Small intestine (tissue), 7 donors: ENCODE measurements around the gene UACA. TPM values are rescaled to one million over a fixed set of nuclear protein-coding genes. Genes with fewer than 3 reads are reported as not detected.

Source experiments
- DNase-seq, 2 donors: peaks; one replicate each; pipeline versions ENCODE4 v3.0.0 to v3.0.0-alpha.2; 2013
- FAIRE-seq: peaks from 2 replicates; lab custom pipeline; 2012; peaks lifted over from hg19 to GRCh38; lab: Jason Lieb, UNC
- H3K27ac ChIP-seq, 3 donors: one replicate each; pipeline ENCODE4 v1.5.1; 2013; ENCODE audit warnings: low read length in 2 of 3, mild to moderate bottlenecking in 2 of 3, control low read depth in 1 of 3, inconsistent platforms in 1 of 3, low read depth in 1 of 3, moderate library complexity in 1 of 3
- H3K27me3 ChIP-seq, 3 donors: one replicate each; pipeline ENCODE4 v1.6.1; 2013; ENCODE audit warnings: low read length in 3 of 3, inconsistent platforms in 1 of 3; ENCODE audit not compliant: control insufficient read depth in 3 of 3, insufficient read depth in 3 of 3
- H3K36me3 ChIP-seq, 3 donors: one replicate each; pipeline ENCODE4 v1.6.1; 2013; ENCODE audit warnings: low read length in 3 of 3, inconsistent platforms in 1 of 3, low read depth in 1 of 3, mild to moderate bottlenecking in 1 of 3, moderate library complexity in 1 of 3; ENCODE audit not compliant: control insufficient read depth in 3 of 3, insufficient read depth in 2 of 3
- H3K4me1 ChIP-seq, 3 donors: one replicate each; pipeline ENCODE4 v1.6.1; 2013; ENCODE audit warnings: low read length in 2 of 3, inconsistent platforms in 1 of 3, low read depth in 1 of 3, mild to moderate bottlenecking in 1 of 3, moderate library complexity in 1 of 3; ENCODE audit not compliant: control insufficient read depth in 3 of 3, insufficient read depth in 2 of 3
- H3K4me3 ChIP-seq, 3 donors: one replicate each; pipeline ENCODE4 v1.5.1; 2013; ENCODE audit warnings: low read length in 3 of 3, control low read depth in 1 of 3, inconsistent platforms in 1 of 3, low read depth in 1 of 3, mild to moderate bottlenecking in 1 of 3, moderate library complexity in 1 of 3
- H3K9me3 ChIP-seq, 2 donors: one replicate each; pipeline ENCODE4 v1.6.1; 2013; ENCODE audit warnings: low read depth in 1 of 2, low read length in 1 of 2; ENCODE audit not compliant: control insufficient read depth in 2 of 2, insufficient read depth in 1 of 2
- WGBS, 3 donors: extraction: QIAGEN DNeasy Blood & Tissue Kit; methylation state at CpG; one replicate each; pipeline ENCODE4 v1.1.7; 2013; 5-methylcytosine and 5-hydroxymethylcytosine counted together
- polyA plus RNA-seq, 4 donors: library from polyadenylated mRNA; stranded (reverse) in 3 of 4; unstranded in 1 of 4; fragments of 200-250 nt in 3 of 4; fragments of 120-200 nt in 1 of 4; gene quantifications; one replicate each; pipeline versions ENCODE4 v1.2.1 to v1.2.3, GENCODE V29; 2013
- donor health status: healthy with polysubstance abuse.
- donor health status: control.
- donor health status: control.
- donor health status: Bipolar disorder and iron deficiency.
- donor health status: healthy.

The UACA gene
- polyA plus RNA-seq, 4 donors: 20.2 to 61.4 (median 50.6) TPM

DNA sequence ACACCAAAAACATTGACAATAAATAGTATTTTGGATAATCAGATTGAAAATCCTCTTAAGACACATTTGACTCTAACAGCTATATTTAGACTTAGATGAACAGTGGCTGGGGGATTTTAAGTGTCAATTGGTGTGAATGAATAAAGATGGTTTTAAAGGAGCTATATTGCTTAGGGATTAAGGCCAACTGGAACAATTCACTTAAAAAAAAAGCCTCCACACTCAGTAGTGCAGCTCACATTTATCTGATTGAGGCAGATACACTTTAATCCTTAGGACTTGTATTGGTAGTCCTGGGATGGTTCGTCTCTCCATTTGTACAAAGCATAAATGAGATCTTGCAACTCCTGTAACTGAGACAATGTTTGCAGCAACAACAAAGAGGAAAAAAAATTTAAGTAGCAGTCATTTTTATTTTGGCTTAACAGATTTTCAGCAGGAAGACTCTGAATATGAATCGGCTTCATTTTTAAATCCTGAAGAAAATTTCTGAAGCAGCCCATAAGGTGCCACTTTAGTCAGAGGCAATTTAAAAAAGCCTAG, 112.0 kb downstream of the UACA start:
- no peaks in the 10 kb centered on the region for H3K36me3 ChIP-seq
- no peak overlapping the region for H3K4me3 ChIP-seq
- no peak for DNase-seq
- peaks cover 0 to 25% (median 2%) of the 10 kb centered on the region in 3 donors for H3K4me1 ChIP-seq
- FAIRE-seq: no peak
- no peak overlapping the region for H3K27ac ChIP-seq
- no peaks in the 10 kb centered on the region for H3K27me3 ChIP-seq
- H3K9me3 ChIP-seq: no peaks in the 10 kb centered on the region
- 51 to 77% (median 71%) methylated on average over 2 of the region's 2 CpGs for WGBS, 3 donors

DNA sequence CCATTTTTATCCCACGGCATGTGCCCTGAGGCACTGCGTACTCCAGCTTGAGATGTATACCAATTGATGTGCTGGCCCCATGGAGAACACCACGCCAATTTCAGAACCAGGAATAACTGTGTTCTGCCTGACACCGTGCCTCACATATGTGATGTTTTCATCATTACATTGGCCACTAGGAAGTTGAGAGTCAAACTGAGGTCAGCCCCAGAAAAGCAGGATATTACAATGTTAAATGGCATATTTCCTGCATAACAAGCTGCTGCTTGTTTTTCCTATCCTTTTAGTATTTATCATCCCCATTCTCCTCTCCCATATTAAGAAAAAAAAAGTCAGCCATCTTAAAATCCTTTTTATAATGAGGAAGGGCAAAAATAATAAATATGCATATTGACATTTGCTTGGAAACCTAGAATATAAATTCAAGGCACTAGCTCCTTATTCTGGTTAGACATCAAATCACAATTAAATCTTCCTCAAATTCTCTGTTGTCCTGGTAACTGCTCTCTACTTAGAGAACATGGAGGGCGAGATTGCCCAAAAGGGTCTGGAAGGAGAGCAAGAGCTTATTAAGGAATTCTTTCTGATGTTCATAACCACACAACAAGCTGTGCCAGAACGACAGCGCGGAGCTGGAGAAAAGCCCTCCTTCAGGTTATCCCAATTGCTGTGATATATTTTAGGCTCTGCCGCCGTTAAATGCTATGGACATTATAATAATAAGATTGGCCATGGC, 112.6 kb downstream of the UACA start:
- Histone ChIP-seq H3K4me3 (no peak overlapping the region), H3K9me3 (no peaks in the 10 kb centered on the region), H3K4me1 (peaks cover 0 to 25% (median 2%) of the 10 kb centered on the region in 3 donors), H3K36me3 (no peaks in the 10 kb centered on the region), H3K27me3 (no peaks in the 10 kb centered on the region), H3K27ac (no peak overlapping the region)
- DNase-seq (no peak), FAIRE-seq (no peak)
- WGBS, 3 donors: 88 to 95% (median 91%) methylated on average over 10 of the region's 10 CpGs

GRCh38 chr15:70647396-70647795, 116.0 kb downstream of the UACA start:
- 30 to 51% (median 50%) methylated on average over 1 of the region's 1 CpG for WGBS, 3 donors
- Histone ChIP-seq H3K27ac (no peak overlapping the region), H3K9me3 (no peaks in the 10 kb centered on the region), H3K27me3 (no peaks in the 10 kb centered on the region), H3K4me1 (peaks cover 2 to 26% (median 3%) of the 10 kb centered on the region in 3 donors), H3K36me3 (no peaks in the 10 kb centered on the region), H3K4me3 (no peak overlapping the region)
- FAIRE-seq: no peak
- no peak for DNase-seq

- 83 to 98% (median 90%) methylated on average over 1 of the region's 1 CpG for WGBS, 3 donors
- no peak overlapping the region for H3K4me3 ChIP-seq
- no peaks in the 10 kb centered on the region for H3K9me3 ChIP-seq
- no peaks in the 10 kb centered on the region for H3K36me3 ChIP-seq
- no peaks in the 10 kb centered on the region for H3K27me3 ChIP-seq
- H3K4me1 ChIP-seq: peaks cover 2 to 14% (median 3%) of the 10 kb centered on the region in 3 donors
- no peak for DNase-seq
- FAIRE-seq: no peak
- no peak overlapping the region for H3K27ac ChIP-seq
These were observed 117.2 kb downstream of the UACA start for GRCh38 chr15:70646169-70646568.

DNA sequence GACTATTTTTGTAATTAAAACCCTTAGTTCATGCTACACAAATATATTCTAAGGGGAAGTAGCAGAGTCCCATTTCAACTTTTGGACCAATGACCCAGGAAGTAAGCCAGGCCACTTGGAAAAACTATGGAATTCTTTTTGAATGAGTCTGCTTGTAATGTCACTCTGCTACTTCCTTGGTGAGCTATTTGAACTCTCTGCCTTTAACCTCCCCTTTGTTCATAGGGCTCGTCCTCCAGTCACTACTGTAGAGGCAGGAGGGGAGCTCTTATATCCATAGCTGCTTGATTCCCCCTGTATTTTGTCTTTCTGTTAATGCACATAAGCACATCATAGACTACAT, 119.6 kb downstream of the UACA start:
- Histone ChIP-seq H3K36me3 (no peaks in the 10 kb centered on the region), H3K27me3 (no peaks in the 10 kb centered on the region), H3K4me1 (peaks cover 0 to 10% (median 3%) of the 10 kb centered on the region in 3 donors), H3K27ac (no peak overlapping the region), H3K4me3 (no peak overlapping the region), H3K9me3 (no peaks in the 10 kb centered on the region)
- DNase-seq: peak; percentile 56 to 84
- 14 to 35% (median 26%) methylated on average over 1 of the region's 1 CpG for WGBS, 3 donors
- FAIRE-seq: no peak

GRCh38 chr15:70643106-70643782, 120.1 kb downstream of the UACA start:
- FAIRE-seq: no peak
- Histone ChIP-seq H3K9me3 (no peaks in the 10 kb centered on the region), H3K36me3 (no peaks in the 10 kb centered on the region), H3K27ac (no peak overlapping the region), H3K4me3 (no peak overlapping the region), H3K27me3 (no peaks in the 10 kb centered on the region), H3K4me1 (peaks cover 0 to 10% (median 3%) of the 10 kb centered on the region in 3 donors)
- 77 to 86% (median 80%) methylated on average over 8 of the region's 8 CpGs for WGBS, 3 donors
- DNase-seq: no peak

- 60 to 81% (median 69%) methylated on average over 5 of the region's 5 CpGs for WGBS, 3 donors
- Histone ChIP-seq H3K4me3 (no peak overlapping the region), H3K4me1 (peaks cover 0 to 24% (median 2%) of the 10 kb centered on the region in 3 donors), H3K36me3 (no peaks in the 10 kb centered on the region), H3K27ac (no peak overlapping the region), H3K27me3 (no peaks in the 10 kb centered on the region), H3K9me3 (no peaks in the 10 kb centered on the region)
- FAIRE-seq (no peak), DNase-seq (no peak)
These were observed 126.7 kb downstream of the UACA start for GRCh38 chr15:70636540-70637165.

DNA sequence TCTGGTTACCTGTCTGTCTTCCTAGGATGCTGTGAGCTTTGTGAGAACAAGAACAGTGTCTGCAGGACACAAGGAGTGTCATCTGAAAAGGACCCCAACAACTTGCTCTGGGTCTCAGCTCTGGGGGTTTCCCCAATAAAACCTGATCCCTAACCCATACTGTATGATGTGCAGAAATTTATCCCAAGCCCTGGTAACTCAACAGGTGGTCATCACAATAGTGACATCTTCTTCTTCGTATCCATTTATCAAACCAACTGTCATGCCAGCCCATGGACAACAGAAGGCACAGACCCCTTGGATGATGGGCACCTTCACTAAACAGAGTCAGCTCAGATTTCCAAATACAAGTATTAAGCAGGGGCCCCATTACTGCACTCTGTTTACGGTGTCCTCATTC, 127.5 kb downstream of the UACA start:
- FAIRE-seq (no peak), DNase-seq (no peak)
- WGBS, 3 donors: 91 to 99% (median 98%) methylated on average over 2 of the region's 2 CpGs
- Histone ChIP-seq H3K27ac (no peak overlapping the region), H3K4me3 (no peak overlapping the region), H3K36me3 (no peaks in the 10 kb centered on the region), H3K4me1 (peaks cover 0 to 30% (median 2%) of the 10 kb centered on the region in 3 donors), H3K9me3 (no peaks in the 10 kb centered on the region), H3K27me3 (no peaks in the 10 kb centered on the region)
